Breast epithelium (tissue), 3 donors: ENCODE measurements around the gene CXXC1.

Experiments
- CTCF ChIP-seq, 3 donors: fragments of 450-650 bp; IDR thresholded peaks; one replicate each; pipeline ENCODE4 v1.5.1; 2016 to 2017; ENCODE audit warnings: antibody characterized with exemption in 3 of 3, mild to moderate bottlenecking in 3 of 3, moderate library complexity in 3 of 3
- POLR2A ChIP-seq: fragments of 450-650 bp; IDR thresholded peaks from one replicate; pipeline ENCODE4 v1.6.1; 2016; ENCODE audit warnings: antibody characterized with exemption, mild to moderate bottlenecking, moderate library complexity
- POLR2AphosphoS5 ChIP-seq, 3 donors: sonication (generic); formaldehyde crosslinking; IDR thresholded peaks; one replicate each; pipeline ENCODE4 v1.6.1; 2017; ENCODE audit warnings: antibody characterized with exemption in 3 of 3

DNA sequence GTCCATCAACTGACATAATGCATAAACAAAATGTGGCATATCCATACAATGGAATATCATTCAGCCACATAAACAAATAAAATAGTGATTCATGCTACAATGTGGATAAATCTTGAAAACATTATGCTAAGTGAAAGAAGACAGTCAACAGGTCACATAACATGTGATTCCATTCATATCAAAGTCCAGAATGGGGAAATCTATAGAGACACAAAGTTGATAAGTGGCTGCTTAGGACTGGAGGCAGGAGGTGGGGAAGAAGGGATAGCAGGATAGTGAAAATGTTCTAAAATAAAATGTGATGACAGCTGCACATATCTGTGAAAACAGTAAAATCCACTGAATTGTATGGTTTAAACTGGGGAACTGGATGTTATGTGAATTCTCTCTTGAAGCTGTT is 39.9 kb downstream of the CXXC1 start:
- TF ChIP-seq CTCF (IDR thresholded peaks at IDR 0.05) (no peak), POLR2A (no peak), POLR2AphosphoS5 (IDR thresholded peaks at IDR 0.05) (no peak)
